Endodermal cell (in vitro differentiated cells): Measurements from ENCODE around the gene SIK1. TPM values are rescaled to one million over a fixed set of nuclear protein-coding genes. Genes with fewer than 3 reads are reported as not detected.

ENCODE experiments used
- DNase-seq: peaks from one replicate; pipeline ENCODE4 v3.0.0-alpha.2; 2017
- H3K27ac ChIP-seq: 2 replicates; pipeline ENCODE4 v1.5.1; 2013; ENCODE audit warnings: mild to moderate bottlenecking, low read depth, low read length, moderate library complexity
- H3K27me3 ChIP-seq: 2 replicates; pipeline ENCODE4 v1.6.1; 2013; ENCODE audit warnings: mild to moderate bottlenecking, low read length, moderate library complexity; ENCODE audit not compliant: insufficient read depth, control insufficient read depth, poor library complexity, severe bottlenecking
- H3K36me3 ChIP-seq: 2 replicates; pipeline ENCODE4 v1.7.0; 2013; ENCODE audit warnings: mild to moderate bottlenecking, low read length, moderate library complexity; ENCODE audit not compliant: control insufficient read depth, insufficient read depth
- H3K4me1 ChIP-seq: one replicate; pipeline ENCODE4 v1.7.0; 2013; ENCODE audit warnings: low read length; ENCODE audit not compliant: control insufficient read depth, insufficient read depth
- H3K4me3 ChIP-seq: 2 replicates; pipeline ENCODE4 v1.5.1; 2013; ENCODE audit warnings: mild to moderate bottlenecking, low read length, moderate library complexity
- H3K9ac ChIP-seq: 2 replicates; pipeline ENCODE4 v1.6.1; 2013; ENCODE audit warnings: mild to moderate bottlenecking, low read length, moderate library complexity; ENCODE audit not compliant: poor library complexity, severe bottlenecking; ENCODE audit errors: extremely low read depth
- H3K9me3 ChIP-seq: 2 replicates; pipeline ENCODE4 v1.6.1; 2013; ENCODE audit warnings: mild to moderate bottlenecking, low read length, moderate library complexity; ENCODE audit not compliant: control insufficient read depth
- H3K27ac Mint-ChIP-seq: 2 replicates; pipeline ENCODE4 v1.8.0; 2020; ENCODE audit warnings: mixed read lengths
- H3K27me3 Mint-ChIP-seq: 2 replicates; pipeline ENCODE4 v1.8.0; 2021; ENCODE audit warnings: mild to moderate bottlenecking, mixed read lengths; ENCODE audit not compliant: insufficient read depth
- H3K36me3 Mint-ChIP-seq: 2 replicates; pipeline ENCODE4 v1.8.0; 2020; ENCODE audit warnings: low read depth, mixed read lengths
- H3K4me1 Mint-ChIP-seq: 2 replicates; pipeline ENCODE4 v1.8.0; 2020; ENCODE audit warnings: mixed read lengths
- H3K4me3 Mint-ChIP-seq: 2 replicates; pipeline ENCODE4 v1.8.0; 2020; ENCODE audit warnings: mild to moderate bottlenecking, moderate library complexity, mixed read lengths
- H3K9me3 Mint-ChIP-seq: 2 replicates; pipeline ENCODE4 v1.8.0; 2020; ENCODE audit warnings: mild to moderate bottlenecking, mixed read lengths
- CTCF ChIP-seq: fragments of 200-600 bp; sonication (generic); conservative IDR thresholded peaks from 2 replicates; pipeline ENCODE4 v1.5.0; 2021; ENCODE audit warnings: antibody characterized with exemption, mild to moderate bottlenecking
- WGBS, 2 experiments: methylation state at CpG; one replicate each; pipeline versions ENCODE4 v1.1.5 to v1.1.7; 2013; ENCODE audit warnings: missing lambda C conversion rate in 2 of 2, mixed read lengths in 1 of 2; ENCODE audit not compliant: insufficient coverage in 1 of 2, insufficient read length in 1 of 2; 5-methylcytosine and 5-hydroxymethylcytosine counted together
- total RNA-seq, 2 donors: library from RNA; stranded (reverse); fragmentation: NEBNext Ultra II Directional in 1 of 2; extraction: Animal tissue kit (Norgen Biotek cat#: 25700) in 1 of 2; gene quantifications; 2 replicates in 1 of 2; 3 replicates in 1 of 2; pipeline ENCODE4 v1.2.1, GENCODE V29; 2021

The SIK1 gene
- total RNA-seq, 2 donors from 2014 or later: 3.5 to 3.8 TPM

- Histone ChIP-seq H3K9me3 (no peaks in the 10 kb centered on the region), H3K9ac (no peak overlapping the region), H3K4me3 (no peak overlapping the region), H3K27me3 (no peaks in the 10 kb centered on the region), H3K36me3 (no peaks in the 10 kb centered on the region), H3K4me1 (no peaks in the 10 kb centered on the region), H3K27ac (no peak overlapping the region)
- no peak for TF ChIP-seq CTCF
- Mint-ChIP-seq H3K4me1 (peaks cover 2% of the 10 kb centered on the region), H3K9me3 (no peaks in the 10 kb centered on the region), H3K36me3 (no peaks in the 10 kb centered on the region), H3K27ac (no peak overlapping the region), H3K27me3 (no peaks in the 10 kb centered on the region), H3K4me3 (no peak overlapping the region)
- 91 to 100% methylated on average over 3 to 10 of the region's 10 CpGs for WGBS, 2 experiments
- peak; percentile 52 for DNase-seq
These were observed 50.5 kb downstream of the SIK1 start for GRCh38 chr21:43376478-43376882.

GRCh38 chr21:43375837-43376477, 51.0 kb downstream of the SIK1 start:
- Mint-ChIP-seq H3K4me3 (no peak overlapping the region), H3K4me1 (peaks cover 2% of the 10 kb centered on the region), H3K36me3 (no peaks in the 10 kb centered on the region), H3K27me3 (no peaks in the 10 kb centered on the region), H3K27ac (no peak overlapping the region), H3K9me3 (no peaks in the 10 kb centered on the region)
- H3K9me3 ChIP-seq: no peaks in the 10 kb centered on the region
- no peak overlapping the region for H3K9ac ChIP-seq
- no peak for TF ChIP-seq CTCF
- H3K36me3 ChIP-seq: no peaks in the 10 kb centered on the region
- H3K4me3 ChIP-seq: no peak overlapping the region
- WGBS, 2 experiments: 92 to 94% methylated on average over 11 to 21 of the region's 21 CpGs
- no peaks in the 10 kb centered on the region for H3K4me1 ChIP-seq
- H3K27me3 ChIP-seq: no peaks in the 10 kb centered on the region
- no peak overlapping the region for H3K27ac ChIP-seq
- DNase-seq: no peak

- Mint-ChIP-seq H3K4me3 (no peak overlapping the region), H3K4me1 (peaks cover 2% of the 10 kb centered on the region), H3K36me3 (no peaks in the 10 kb centered on the region), H3K27ac (no peak overlapping the region), H3K27me3 (no peaks in the 10 kb centered on the region), H3K9me3 (no peaks in the 10 kb centered on the region)
- Histone ChIP-seq H3K4me3 (no peak overlapping the region), H3K4me1 (no peaks in the 10 kb centered on the region), H3K9me3 (no peaks in the 10 kb centered on the region), H3K9ac (no peak overlapping the region), H3K27me3 (no peaks in the 10 kb centered on the region), H3K36me3 (no peaks in the 10 kb centered on the region), H3K27ac (no peak overlapping the region)
- TF ChIP-seq CTCF: no peak
- WGBS, 2 experiments: 88 to 95% methylated on average over 7 to 17 of the region's 17 CpGs
- DNase-seq: no peak
These were observed 51.7 kb downstream of the SIK1 start for GRCh38 chr21:43375006-43375836.
